ENCODE measurements around the gene GOLGA8J. TPM values are rescaled to one million over a fixed set of nuclear protein-coding genes. Genes with fewer than 3 reads are reported as not detected.

The GOLGA8J gene
- total and polyA plus RNA-seq, 2 of the 4 experiments (the other 2 are of a cell fraction), result not detected

DNA sequence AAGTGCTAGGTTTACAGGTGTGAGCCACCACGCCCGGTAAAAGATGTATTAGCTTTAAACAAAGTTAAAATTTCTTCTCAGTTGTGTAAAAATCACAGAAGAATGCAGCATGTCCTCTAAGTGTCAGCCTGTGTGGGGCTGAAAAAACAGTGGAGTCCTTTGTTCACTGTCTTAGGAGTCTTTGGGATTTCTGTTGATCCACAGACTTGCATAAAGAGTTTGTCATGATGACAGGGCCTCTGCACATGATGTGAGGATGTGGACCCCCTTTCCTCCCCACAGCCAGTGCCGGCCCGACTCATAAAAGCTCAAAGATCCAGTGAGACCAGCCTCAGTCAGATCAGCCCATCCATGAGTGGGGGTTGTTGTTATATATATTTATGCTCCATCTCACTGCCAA lies 49.0 kb upstream of the GOLGA8J start:
- intact Hi-C loops (cut with micrococcal nuclease), result loop anchor here (5.0 kb wide), 1 partner anchor 36 kb away; no protein-coding TSS in a partner anchor
- in situ Hi-C loops (cut with MboI; ENCODE audit: low sequenced_read_pairs), result no loop called here
- Histone ChIP-seq H4K91ac (ENCODE audit: insufficient read depth, low read depth, low read length) (no peak overlapping the region), H2AFZ (replicated peaks; ENCODE audit: low read length, poor library complexity) (no peak overlapping the region), H3K27me3 (ENCODE audit: control insufficient read depth, insufficient read depth, low read length) (peaks cover 12% of the 10 kb centered on the region), H3K18ac (ENCODE audit: low read depth, low read length) (no peak overlapping the region), H2AK9ac (replicated peaks; ENCODE audit: low read depth, low read length, poor library complexity) (no peak overlapping the region), H3K36me3 (ENCODE audit: control insufficient read depth, insufficient read depth, low read length) (no peaks in the 10 kb centered on the region), H3K27ac (ENCODE audit: insufficient read depth, low read length) (no peak overlapping the region), H3K9me1 (ENCODE audit: insufficient read depth, low read length) (no peaks in the 10 kb centered on the region), H3K9ac (ENCODE audit: low read depth, low read length) (no peak overlapping the region), H3K4me3 (ENCODE audit: insufficient read depth, low read depth, low read length) (no peak overlapping the region), H4K8ac (ENCODE audit: low read depth in 2 of 2, low read length in 2 of 2) (no peak overlapping the region), H3K23ac (ENCODE audit: low read depth, low read length) (no peak overlapping the region), H2BK15ac (ENCODE audit: low read depth, low read length) (no peak overlapping the region), H3K79me1 (ENCODE audit: low read depth in 1 of 2, low read length in 2 of 2) (no peaks in the 10 kb centered on the region), H2BK20ac (ENCODE audit: low read depth, low read length) (no peak overlapping the region), H3K4me2 (ENCODE audit: low read depth, low read length) (no peak overlapping the region), H4K20me1 (ENCODE audit: insufficient read depth, low read length) (no peaks in the 10 kb centered on the region), H2BK120ac (ENCODE audit: low read depth, low read length) (no peak overlapping the region), H3K4me1 (ENCODE audit: control insufficient read depth, insufficient read depth, low read length) (no peaks in the 10 kb centered on the region), H3K4ac (ENCODE audit: low read depth, low read length) (no peak overlapping the region), H3K56ac (ENCODE audit: extremely low read depth, insufficient read depth, low read length) (no peak overlapping the region), H3K14ac (replicated peaks; ENCODE audit: low read depth, low read length) (no peak overlapping the region), H4K5ac (ENCODE audit: low read depth, low read length) (no peak overlapping the region), H2AK5ac (ENCODE audit: low read depth, low read length) (no peak overlapping the region), H3K9me3 (ENCODE audit: control insufficient read depth, insufficient read depth, low read length) (0 out of 2 replicates have a peak, but pooled peaks cover 2% of the 10 kb centered on the region), H2BK5ac (ENCODE audit: low read depth, low read length, poor library complexity, severe bottlenecking) (no peak overlapping the region)
- TF ChIP-seq NFE2L2 (IDR thresholded peaks at IDR 0.05; ENCODE audit: low read depth, low read length) (no peak), RCOR1 (IDR thresholded peaks at IDR 0.05; ENCODE audit: insufficient replicate concordance, low read length) (no peak), MAFK (IDR thresholded peaks at IDR 0.05; ENCODE audit: low read depth, low read length) (no peak), BHLHE40 (IDR thresholded peaks at IDR 0.05; ENCODE audit: low read depth, low read length) (no peak), RFX5 (IDR thresholded peaks at IDR 0.05; ENCODE audit: low read depth, low read length) (no peak), MXI1 (IDR thresholded peaks at IDR 0.05; ENCODE audit: borderline replicate concordance, low read depth, low read length) (no peak), SMC3 (IDR thresholded peaks at IDR 0.05; ENCODE audit: low read depth, low read length) (no peak), RAD21 (IDR thresholded peaks at IDR 0.05; ENCODE audit: low read length) (no peak), MAZ (IDR thresholded peaks at IDR 0.05; ENCODE audit: borderline replicate concordance, low read depth, low read length) (no peak), CHD1 (IDR thresholded peaks at IDR 0.05; ENCODE audit: low read depth, low read length) (no peak), CEBPB (IDR thresholded peaks at IDR 0.05; ENCODE audit: low read depth, low read length) (no peak), POLR2A (IDR thresholded peaks at IDR 0.05; ENCODE audit: low read depth, low read length) (no peak), FOS (IDR thresholded peaks at IDR 0.05; ENCODE audit: low read depth, low read length) (no peak)
- TF ChIP-seq, protein P1, sequence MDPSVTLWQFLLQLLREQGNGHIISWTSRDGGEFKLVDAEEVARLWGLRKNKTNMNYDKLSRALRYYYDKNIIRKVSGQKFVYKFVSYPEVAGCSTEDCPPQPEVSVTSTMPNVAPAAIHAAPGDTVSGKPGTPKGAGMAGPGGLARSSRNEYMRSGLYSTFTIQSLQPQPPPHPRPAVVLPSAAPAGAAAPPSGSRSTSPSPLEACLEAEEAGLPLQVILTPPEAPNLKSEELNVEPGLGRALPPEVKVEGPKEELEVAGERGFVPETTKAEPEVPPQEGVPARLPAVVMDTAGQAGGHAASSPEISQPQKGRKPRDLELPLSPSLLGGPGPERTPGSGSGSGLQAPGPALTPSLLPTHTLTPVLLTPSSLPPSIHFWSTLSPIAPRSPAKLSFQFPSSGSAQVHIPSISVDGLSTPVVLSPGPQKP (IDR thresholded peaks at IDR 0.05; ENCODE audit: borderline replicate concordance, low read depth, low read length), result no peak
- TF ChIP-seq, protein P2, sequence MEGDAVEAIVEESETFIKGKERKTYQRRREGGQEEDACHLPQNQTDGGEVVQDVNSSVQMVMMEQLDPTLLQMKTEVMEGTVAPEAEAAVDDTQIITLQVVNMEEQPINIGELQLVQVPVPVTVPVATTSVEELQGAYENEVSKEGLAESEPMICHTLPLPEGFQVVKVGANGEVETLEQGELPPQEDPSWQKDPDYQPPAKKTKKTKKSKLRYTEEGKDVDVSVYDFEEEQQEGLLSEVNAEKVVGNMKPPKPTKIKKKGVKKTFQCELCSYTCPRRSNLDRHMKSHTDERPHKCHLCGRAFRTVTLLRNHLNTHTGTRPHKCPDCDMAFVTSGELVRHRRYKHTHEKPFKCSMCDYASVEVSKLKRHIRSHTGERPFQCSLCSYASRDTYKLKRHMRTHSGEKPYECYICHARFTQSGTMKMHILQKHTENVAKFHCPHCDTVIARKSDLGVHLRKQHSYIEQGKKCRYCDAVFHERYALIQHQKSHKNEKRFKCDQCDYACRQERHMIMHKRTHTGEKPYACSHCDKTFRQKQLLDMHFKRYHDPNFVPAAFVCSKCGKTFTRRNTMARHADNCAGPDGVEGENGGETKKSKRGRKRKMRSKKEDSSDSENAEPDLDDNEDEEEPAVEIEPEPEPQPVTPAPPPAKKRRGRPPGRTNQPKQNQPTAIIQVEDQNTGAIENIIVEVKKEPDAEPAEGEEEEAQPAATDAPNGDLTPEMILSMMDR (conservative IDR thresholded peaks at IDR 0.05; ENCODE audit: low read depth, low read length), result no peak
- TF ChIP-seq, protein P3, sequence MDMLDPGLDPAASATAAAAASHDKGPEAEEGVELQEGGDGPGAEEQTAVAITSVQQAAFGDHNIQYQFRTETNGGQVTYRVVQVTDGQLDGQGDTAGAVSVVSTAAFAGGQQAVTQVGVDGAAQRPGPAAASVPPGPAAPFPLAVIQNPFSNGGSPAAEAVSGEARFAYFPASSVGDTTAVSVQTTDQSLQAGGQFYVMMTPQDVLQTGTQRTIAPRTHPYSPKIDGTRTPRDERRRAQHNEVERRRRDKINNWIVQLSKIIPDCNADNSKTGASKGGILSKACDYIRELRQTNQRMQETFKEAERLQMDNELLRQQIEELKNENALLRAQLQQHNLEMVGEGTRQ (IDR thresholded peaks at IDR 0.05; ENCODE audit: low read depth, low read length), result no peak
- dilution Hi-C loops (cut with HindIII; ENCODE audit: low sequenced_read_pairs, unreplicated experiment), result no loop called here
- CTCF ChIA-PET, result no interaction called here
- BruUV-seq (replicated peaks), result no TSS peak
- POLR2A ChIA-PET (ENCODE audit: unreplicated experiment), result no interaction called here
- WGBS, 2 experiments (ENCODE audit: extremely low coverage in 2 of 2, insufficient read length in 1 of 2), result no CpG with 5 or more reads among the region's 4 CpGs
- DNase-seq, result no peak
- no peak for ATAC-seq (ENCODE audit: low read depth)

Measured in IMR-90 (cell line).